CD4-positive, alpha-beta T cell treated with Interleukin-10 for 1 hour (primary cell): ENCODE data around the gene TRDN.
A peak's percentile ranks its signal among the peaks of the same experiment; 100 is the strongest.
"Not testable (repeated sequence)": the region's sequence is repeated elsewhere in the genome, so short reads cannot be mapped to it uniquely, and the experiment has no call there.

ENCODE experiments used
- DNase-seq: peaks from one replicate; pipeline ENCODE4 v3.0.0-alpha.2; 2020

TRDN gene

DNA sequence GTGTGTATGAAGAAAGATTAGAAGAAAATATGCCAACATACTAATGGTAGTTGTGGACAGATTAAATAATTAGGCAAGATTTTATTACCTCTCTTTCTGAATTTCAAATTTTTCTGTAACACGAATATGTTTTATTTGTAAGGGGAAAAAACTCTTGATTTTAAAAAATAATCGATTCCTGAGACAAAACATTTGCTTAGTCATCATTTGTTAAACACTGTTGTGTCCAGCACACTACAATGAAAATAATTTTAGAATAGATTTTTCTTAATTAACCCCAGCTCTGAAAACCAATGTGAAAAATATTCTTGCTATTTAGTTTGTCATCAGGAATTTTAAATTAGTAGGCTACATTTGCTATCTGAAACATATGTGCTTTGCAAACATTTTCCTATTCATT lies 253.0 kb downstream of the TRDN start:
- DNase-seq, result no peak

DNA sequence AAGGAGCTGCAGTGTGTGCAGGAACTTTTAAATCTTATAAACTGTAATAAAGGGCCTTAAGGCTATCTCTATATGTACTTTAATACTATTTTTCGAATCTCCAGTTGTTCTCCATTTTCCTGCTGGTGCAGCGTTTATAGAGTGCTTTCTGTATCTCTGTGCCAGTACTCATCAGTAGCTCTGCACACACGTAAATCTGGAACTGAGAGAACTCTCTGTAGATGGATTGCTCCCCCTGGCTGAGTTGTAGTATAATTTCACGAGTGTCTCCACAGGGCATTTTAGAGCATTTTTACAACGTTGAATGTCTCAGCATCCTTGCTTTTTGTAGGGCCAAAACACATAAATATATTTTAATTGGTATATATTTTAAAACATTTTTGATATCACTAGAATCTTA lies 256.5 kb downstream of the TRDN start:
- no peak for DNase-seq

DNA sequence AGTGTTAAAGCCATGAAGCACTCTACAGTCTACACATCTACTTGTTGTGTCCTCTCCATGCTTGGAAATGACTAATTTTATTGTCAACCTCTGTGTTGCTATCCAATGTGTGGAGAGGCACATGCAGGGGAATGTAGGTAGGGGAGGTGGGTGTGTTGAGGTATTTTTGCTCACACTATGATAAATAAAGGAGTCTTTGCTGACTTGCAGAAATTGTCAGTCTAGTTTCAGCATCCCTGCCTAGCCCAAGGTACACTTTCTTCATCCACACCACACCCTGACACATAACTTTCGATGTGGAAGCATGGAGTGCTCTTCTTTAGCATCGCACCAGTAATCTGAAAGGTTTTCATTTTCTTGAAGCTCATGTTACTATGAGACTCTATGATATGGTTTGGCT lies 264.0 kb downstream of the TRDN start:
- DNase-seq, result no peak

DNA sequence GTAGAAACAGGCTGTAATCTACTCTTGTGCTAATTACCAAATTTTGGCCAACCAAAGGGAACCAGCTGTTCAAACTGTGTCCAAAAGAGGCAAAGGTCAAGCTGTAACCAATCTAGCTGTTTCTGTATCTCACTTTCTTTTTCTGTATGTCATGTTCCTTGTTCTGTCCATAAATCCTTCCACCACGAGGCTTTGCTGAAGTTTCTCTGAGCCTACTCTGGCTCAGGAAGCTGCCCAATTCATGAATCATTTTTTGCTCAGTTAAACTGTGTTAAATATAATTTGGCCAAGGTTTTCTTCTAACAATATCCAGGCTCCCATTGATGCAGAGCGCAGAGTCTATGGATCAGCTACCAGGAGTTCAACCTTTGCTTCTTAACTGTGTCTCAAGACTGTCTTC lies 272.8 kb downstream of the TRDN start:
- no peak for DNase-seq

DNA sequence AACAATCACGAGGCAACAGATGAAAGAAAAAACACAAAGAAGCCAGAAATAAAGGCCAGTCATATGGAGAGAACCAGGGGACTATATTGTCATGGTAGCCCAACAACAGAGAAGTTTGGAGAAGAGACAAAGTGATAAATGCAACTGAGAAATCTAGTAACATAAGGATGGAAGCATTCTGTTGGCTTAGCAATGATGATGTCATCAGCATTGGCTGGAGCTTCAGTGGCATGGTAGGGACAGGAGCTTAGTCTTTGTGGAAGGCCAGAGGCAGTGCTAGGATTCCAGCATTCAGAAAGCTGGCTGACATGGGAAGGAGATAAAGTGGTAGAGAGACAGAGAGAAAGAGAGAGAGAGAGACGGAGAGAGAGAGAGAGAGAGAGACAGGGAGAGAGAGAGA lies 276.4 kb downstream of the TRDN start:
- no peak for DNase-seq

DNA sequence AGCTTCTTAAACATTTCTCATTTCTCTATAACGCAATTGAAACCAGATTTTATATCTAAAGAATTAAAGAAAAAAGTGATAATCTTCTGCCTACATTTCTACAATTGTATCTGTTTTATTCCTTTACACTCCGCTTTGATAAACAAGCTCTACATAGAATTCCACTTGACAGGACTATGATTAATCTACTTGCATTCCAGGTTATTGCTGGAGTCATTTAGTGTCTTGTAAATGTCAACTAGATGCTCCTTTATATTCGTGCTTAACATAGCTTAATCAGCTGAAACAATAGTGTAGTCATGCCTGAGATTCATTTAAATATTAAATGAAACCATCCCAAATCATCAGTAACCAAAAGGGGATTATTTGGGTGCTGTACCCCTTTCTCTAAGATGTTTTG lies 284.0 kb downstream of the TRDN start:
- no peak for DNase-seq

DNA sequence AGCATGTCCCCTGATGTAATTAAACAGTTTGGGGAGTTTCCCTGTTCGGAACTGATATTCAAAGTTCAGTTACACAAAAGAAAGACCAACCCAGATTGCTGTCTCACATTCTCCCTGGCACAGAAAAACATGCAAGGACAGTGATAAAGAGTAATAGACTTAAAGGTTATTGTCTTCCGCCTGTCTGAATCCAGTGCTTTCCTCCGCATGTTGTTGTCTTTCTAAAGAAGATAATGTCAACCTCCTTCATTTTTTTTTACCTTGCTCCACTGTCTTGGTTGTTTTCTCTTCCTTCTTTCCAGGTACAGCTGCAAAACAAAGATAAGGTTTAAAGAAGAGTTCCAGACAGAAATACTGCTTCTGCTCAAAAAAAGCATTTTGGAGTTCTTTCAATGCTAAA lies 284.5 kb downstream of the TRDN start:
- DNase-seq, result no peak

DNA sequence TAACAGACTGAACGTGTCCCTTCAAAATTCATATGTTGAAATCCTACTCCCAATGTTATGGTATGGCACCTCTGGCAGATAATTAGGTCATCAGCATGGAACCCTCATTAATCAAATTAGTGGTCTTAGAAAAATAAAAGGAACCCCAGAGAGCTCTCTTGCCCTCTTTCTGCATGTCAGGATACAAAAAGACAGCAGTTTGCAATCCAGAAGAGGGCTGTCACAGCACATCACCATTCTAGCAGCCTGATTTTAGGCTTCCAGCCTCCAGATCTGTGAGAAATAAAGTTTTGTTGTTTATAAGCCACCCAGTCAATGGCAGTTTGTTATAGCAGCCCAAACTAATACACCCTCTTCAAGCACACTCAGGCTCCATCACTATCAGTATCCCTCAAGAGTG lies 292.9 kb downstream of the TRDN start:
- no peak for DNase-seq

DNA sequence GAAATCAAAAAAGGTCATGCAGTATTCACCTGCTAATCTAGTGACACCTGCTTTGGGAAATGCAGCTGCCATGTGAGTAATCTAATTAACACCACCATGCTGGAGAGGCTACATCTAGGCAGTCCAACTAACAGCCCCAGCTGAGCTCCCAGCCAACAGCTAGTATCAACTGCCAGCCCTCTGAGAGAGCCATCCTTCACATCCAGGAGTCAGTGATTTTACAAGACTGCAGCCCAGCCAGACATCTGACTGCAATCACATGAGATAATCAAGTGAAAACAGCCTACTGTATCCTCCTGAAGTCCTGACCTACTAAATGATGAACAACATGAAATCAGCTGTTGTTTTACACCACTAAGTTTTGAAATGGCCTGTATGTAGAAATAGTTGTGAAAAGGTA lies 298.4 kb downstream of the TRDN start:
- no peak for DNase-seq

DNA sequence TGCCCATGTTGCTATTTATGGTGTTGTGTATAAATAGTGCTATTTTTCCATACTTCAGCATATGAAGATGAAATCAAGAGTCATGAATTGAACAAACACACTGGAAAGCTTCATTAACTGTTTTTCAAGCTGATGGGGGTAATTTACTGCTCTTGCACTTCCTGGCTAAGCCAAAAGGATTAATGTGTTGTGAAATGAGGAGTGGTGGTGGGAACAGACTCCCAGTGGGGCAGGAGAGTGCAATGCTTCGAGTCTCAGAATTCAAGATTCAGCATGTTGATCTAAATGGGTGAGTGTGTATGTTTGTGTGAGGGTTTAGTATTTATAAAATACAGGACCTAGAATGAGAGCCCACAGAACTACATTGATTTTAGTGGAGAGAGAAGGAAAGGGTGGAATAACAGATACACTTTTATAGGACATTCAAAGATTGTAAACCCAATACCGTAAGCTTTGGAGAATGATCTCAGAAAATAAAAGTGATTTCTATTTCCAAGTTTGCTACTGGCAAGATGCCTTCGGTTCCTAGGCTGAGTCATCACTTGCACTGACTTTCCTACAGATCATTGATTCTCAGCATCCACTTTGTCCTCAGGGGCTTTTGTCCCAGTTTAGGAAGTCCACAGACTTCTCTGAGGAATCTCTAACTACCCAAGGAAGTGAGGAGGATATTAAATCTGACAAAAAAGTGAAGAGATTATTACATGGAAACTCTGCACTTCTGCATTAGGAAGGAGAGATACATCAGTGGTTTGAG lies 303.6 kb downstream of the TRDN start:
- no peak for DNase-seq

DNA sequence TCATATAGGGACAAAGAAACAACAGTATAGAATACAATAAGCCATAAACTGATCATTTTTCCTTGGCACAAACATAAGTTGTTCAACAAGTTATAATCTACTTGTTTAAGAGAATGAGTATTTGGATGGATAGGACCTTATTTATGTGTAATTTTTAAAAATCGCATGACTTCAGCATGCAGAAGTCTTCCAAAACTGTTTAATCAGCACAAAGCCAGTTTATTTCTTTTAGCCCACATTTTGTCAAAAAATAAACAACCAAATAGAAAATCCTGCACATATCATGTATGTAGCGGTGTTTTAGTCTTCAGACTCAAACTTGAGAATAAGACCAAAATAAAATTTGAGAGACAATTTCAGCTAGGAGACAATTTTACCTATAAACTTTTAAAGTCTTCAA lies 304.7 kb downstream of the TRDN start:
- DNase-seq, result no peak

DNA sequence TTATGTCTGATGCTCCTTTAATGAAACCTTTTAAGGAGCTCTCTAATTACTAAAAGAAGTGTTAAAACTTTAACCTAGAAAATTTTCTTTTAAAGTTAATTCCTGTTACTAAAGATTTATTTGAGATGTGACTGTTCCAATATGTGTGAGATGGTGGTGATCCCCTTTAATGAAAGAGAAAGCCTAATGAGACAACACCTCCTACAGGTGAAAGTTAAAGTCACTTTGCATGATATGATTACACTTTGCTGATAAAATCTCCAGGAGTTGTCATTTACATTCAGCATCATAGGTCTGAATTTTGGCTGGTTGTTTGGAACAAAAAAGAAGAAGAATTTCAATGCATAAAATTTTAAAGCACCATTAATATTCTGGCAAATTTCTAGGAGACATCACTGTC lies 307.4 kb downstream of the TRDN start:
- no peak for DNase-seq

DNA sequence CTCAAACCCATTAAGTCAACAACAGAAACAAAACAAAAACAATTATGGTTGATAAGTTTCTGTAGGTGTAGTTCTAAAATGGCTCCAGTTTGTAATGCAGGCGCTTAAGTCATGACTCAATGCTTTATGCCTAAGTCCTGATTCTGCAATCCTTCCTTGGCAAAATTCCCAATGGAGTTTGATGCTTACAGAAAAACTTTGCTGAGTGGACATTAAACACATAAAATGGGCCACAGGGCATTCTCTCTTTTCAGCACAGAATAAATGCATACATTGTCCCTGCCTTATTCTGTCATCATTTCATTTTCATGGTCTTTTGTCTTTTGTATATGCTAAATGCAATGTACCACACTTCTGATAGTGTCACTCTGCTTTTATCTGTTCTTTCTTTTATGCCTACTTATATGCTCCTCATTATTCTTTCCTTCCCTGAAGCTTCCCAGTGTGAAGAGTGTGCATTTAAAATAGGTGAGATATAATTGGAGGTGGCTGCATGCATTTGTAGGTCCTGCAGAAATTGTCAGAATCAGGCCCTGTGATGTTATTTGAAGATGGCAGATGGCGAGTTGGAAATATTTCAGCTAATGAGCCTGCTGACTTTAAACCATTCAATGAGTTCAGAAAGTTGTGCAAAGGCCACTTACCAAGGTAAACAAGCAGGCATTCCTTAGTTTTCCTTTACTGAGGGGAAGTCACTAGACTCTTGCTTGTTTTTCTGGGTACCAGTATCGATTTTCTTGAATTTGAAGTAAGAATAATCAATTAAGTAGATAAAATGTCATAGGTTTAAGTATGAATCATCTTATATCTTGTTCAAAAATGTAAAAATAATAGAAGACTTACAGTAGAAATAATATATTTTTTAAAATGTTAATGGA lies 313.1 kb downstream of the TRDN start:
- DNase-seq, result no peak

DNA sequence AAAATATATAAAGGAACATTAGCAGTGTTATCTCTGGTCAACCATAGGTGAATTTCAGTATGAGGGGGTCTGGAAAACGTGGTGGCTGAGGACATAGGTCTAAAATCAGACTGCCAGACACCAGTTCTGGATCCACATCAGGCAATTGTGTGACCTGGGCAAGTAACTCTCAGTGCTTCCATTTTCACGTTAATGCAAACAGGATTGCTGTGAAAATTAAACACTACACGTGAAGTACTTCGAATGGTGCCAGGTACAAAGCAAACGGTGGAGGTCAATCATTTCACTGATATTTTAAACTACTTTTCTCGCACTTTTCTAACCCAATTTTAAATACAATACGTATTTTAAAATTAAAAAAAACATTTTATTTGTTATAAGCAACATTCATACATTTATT lies 315.7 kb downstream of the TRDN start:
- DNase-seq, result no peak

DNA sequence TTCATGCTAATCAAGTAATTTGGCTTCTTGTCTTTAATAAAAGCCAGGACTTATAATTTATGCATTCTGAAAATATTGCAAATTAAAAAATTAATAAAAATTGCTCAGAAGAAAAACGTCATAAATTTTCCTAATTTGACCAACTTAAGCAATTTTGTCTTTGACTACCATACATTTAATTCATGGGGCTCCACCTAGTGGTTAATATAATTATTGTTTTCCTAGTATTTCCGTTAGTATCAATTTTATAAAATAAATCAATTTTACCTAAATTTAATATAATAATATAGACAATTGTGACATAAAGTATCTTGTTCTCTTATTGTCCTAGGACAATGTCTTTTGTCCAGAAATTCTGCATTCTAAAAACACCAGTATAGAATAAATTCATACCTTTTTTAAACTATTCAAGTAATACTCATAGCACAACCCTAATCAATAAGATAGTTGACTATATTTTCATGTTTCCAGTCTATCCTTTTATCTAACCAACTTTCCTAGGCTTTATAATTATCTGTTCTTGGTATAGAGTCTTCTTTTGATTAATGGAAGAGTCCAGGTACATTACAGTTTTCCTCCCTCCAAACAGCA lies 319.9 kb downstream of the TRDN start:
- DNase-seq, result peak; percentile 4

DNA sequence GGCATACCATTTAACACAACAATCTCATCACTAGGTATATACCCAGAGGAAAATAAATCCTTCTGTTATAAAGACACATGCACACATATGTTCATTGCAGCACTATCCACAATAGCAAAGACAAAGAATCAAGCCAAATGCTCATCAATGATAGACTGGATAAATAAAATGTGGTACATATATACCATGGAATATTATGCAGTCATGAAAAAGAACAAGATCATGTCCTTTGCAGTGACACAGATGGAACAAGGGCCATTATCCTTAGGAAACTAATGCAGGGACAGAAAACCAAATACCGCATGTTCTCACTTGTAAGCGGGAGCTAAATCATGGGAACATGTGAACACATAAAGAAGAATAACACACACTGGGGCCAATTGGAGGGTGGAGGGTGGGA lies 322.3 kb downstream of the TRDN start:
- not testable (repeated sequence) for DNase-seq

DNA sequence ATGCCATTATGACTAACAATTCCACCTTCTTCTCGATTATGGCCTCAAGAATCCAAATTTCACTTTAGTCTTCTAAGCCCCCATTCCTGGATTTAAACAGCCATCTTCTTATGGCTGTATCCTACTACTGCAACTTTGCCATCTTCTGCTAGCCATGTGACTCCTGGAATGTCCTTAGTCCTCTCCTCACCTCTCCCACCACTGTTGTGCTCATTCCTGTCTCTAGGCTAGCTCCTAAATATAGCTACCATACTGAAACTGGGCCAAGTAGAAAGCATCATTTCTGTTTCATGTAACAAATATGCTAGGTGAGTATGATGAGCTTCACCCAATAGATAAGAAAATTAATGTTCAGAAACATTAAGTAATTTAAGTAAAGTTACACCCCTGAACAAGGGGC lies 327.6 kb downstream of the TRDN start:
- DNase-seq, result no peak

DNA sequence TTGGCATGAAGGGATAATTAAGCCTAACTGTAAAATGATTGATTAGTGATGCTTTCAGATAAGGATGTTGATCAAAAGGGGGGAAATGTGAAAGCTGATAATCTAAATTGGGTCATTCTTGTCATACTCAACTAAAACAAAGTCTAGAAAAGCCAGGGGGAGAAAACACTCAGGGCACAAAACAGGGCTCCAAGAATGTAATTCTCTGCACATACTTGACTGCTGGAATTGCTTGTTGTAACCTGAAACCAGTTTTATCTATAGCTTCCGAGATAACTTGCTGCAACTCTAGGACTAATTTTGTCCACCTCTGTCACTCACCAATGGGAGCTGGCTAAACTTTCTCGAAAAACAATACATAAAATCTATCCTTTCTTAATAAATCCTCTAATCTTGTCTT lies 330.4 kb downstream of the TRDN start:
- DNase-seq, result no peak

DNA sequence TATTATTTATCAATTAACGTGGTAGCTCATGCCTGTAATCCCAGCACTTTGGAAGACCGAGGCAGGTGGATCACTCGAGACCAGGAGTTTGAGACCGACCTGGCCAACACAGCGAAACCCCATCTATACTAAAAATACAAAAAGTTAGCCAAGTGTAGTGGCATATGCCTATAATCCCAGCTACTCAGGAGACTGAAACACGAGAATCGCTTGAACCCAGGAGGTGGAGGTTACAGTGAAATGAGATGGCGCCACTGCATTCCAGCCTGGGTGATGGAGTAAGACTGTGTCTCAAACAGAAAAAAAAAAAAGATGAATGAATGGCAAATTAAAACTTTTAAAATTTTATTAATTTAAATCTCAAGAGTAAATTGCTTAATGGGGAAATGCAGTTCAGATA lies 341.1 kb downstream of the TRDN start:
- DNase-seq, result no peak

DNA sequence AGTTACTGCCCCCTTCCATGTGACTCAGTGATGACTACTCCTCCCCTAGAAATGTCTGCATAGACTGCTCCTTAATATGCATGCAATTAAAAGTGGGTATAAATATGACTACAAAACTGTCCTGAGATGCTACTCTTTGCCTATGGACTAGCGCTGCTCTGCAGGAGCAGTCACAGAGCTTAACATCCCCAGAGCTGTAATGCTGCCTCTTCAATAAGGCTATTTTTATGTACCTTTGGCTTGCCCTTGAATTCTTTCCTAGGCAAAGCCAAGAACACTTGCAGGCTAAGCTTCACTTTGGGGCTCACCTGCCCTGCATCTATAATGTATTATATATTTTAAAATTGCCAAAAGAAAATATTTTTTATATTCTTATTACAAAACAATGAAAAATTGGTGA lies 341.6 kb downstream of the TRDN start:
- DNase-seq, result no peak

DNA sequence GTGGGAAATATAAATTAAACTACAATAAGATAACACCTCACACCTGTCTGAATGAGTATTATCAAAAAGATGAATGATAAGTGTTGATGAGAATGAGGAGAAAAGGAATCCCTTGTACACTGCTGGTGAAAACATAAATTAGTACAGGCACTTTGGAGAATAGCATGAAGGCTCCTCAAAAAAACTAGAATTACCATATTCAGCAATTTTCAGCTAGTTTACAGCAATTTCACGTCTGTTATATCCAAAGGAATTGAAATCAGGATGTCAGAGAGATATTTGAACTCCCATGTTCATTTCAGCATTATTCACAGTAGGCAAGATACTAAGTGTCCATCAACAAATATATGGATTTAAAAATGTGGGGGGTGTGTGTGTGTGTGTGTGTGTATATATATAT lies 348.1 kb downstream of the TRDN start:
- no peak for DNase-seq

DNA sequence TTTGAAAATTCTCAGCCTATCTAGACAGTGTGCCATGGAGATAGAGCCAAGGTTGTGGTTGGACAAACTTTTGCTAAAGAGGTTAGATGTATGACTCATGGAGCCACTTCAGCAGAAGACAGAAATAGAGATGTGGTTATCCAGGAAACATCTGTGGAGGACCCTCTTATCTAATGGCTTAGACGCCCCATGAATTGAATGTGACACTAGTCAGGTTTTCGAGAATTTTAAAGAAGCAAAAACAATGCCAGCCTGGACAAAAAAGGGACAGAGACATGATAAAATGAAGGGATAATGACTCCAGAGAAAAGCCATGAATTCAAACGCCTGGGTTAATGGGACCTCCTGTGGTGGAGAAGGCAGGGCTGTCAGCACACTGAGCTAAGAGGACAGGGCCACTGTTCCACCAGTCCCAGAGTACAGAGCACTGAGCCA lies 360.2 kb downstream of the TRDN start:
- no peak for DNase-seq

DNA sequence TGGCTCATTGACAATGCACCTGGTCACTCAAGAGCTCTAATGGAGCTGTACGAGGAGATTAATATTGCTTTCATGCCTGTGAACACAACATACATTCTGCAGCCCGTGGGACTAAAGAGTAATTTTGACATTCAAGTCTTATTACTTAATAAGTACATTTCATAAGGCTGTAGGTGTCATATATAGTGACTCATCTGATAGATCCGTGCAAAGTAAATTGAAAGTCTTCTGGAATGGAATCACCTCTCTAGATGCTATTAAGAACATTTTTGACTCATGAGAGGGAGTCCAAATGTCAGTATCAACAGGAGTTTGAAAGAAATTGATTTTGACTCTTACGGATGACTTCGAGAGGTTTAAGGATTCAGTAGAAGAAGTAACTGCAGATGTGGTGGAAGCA lies 372.8 kb downstream of the TRDN start:
- DNase-seq, result no peak

DNA sequence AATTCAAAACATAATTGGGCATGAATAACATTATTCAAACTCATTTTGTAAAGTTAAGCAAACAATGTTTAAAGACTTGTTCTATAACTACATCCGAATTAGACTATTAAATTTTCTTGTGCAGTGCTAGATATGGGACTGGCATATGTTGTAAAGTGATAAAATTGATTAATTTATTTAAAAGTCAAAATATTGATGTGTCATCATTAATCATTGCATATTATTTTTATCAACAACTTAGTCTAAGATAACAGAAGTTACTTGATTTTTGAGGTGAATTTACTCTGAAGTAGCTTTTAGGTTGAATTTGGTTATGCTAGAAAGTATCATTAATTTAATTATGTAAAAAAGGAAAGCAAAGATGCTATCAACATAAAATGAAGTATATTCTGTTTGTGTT lies 396.1 kb downstream of the TRDN start:
- no peak for DNase-seq
